Measurements from ENCODE around the gene AKNAD1.

GRCh38 chr1:108815566-108815965, 41.3 kb downstream of the AKNAD1 start:
- no peak for TF ChIP-seq CTCF (IDR thresholded peaks at IDR 0.05)
- TF ChIP-seq POLR2AphosphoS5 (IDR thresholded peaks at IDR 0.05): no peak
- TF ChIP-seq POLR2A (IDR thresholded peaks at IDR 0.05): no peak
- no peak for TF ChIP-seq EP300 (IDR thresholded peaks at IDR 0.05)
